ENCODE measurements around the gene ZNF30.

DNA sequence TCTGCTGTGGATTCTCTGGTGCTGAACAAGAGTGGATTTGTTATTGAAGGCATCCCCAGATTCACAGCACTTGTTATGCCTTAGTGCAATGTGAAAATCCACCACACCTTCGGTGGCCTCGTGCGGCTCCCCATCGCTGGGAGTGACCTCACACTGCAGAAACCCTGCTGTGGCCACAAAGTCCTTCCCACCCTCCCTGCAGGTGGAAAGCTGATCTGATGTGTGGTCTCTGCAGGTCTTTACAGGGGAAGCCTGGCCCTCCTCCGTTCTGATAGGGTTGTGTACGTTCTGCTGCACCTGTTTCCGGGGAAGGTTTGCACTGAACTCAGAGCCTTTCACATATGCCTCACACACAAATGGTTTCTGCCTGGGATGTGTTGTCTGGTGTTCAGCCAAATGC lies 32.3 kb downstream of the ZNF30 start:
- TF ChIP-seq, protein P1, sequence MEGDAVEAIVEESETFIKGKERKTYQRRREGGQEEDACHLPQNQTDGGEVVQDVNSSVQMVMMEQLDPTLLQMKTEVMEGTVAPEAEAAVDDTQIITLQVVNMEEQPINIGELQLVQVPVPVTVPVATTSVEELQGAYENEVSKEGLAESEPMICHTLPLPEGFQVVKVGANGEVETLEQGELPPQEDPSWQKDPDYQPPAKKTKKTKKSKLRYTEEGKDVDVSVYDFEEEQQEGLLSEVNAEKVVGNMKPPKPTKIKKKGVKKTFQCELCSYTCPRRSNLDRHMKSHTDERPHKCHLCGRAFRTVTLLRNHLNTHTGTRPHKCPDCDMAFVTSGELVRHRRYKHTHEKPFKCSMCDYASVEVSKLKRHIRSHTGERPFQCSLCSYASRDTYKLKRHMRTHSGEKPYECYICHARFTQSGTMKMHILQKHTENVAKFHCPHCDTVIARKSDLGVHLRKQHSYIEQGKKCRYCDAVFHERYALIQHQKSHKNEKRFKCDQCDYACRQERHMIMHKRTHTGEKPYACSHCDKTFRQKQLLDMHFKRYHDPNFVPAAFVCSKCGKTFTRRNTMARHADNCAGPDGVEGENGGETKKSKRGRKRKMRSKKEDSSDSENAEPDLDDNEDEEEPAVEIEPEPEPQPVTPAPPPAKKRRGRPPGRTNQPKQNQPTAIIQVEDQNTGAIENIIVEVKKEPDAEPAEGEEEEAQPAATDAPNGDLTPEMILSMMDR (IDR thresholded peaks at IDR 0.05): no peak
- no peak for TF ChIP-seq POLR2A (IDR thresholded peaks at IDR 0.05)

Data from uterus (tissue), 2 donors.